ENCODE data around the gene MARCHF11. TPM values are rescaled to one million over a fixed set of nuclear protein-coding genes. Genes with fewer than 3 reads are reported as not detected.

Gene MARCHF11
- polyA plus RNA-seq, 1 experiment = not detected

- POLR2A ChIA-PET = no interaction called here
- H3K27me3 ChIP-seq (ENCODE audit: control insufficient read depth, insufficient read depth, low read length) = no peaks in the 10 kb centered on the region
- H3K4me3 ChIP-seq (ENCODE audit: low read depth, low read length) = no peak overlapping the region
- CTCF ChIA-PET = no interaction called here
- no peaks in the 10 kb centered on the region for H3K36me3 ChIP-seq (ENCODE audit: control insufficient read depth, insufficient read depth, low read length)
- TF ChIP-seq, protein P1, sequence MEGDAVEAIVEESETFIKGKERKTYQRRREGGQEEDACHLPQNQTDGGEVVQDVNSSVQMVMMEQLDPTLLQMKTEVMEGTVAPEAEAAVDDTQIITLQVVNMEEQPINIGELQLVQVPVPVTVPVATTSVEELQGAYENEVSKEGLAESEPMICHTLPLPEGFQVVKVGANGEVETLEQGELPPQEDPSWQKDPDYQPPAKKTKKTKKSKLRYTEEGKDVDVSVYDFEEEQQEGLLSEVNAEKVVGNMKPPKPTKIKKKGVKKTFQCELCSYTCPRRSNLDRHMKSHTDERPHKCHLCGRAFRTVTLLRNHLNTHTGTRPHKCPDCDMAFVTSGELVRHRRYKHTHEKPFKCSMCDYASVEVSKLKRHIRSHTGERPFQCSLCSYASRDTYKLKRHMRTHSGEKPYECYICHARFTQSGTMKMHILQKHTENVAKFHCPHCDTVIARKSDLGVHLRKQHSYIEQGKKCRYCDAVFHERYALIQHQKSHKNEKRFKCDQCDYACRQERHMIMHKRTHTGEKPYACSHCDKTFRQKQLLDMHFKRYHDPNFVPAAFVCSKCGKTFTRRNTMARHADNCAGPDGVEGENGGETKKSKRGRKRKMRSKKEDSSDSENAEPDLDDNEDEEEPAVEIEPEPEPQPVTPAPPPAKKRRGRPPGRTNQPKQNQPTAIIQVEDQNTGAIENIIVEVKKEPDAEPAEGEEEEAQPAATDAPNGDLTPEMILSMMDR (IDR thresholded peaks at IDR 0.05; ENCODE audit: insufficient read depth, low read depth, low read length) = no peak
- no peak for DNase-seq (ENCODE audit: low read depth)
Measured at GRCh38 chr5:16134204-16134603, 45.4 kb downstream of the MARCHF11 start.

DNA sequence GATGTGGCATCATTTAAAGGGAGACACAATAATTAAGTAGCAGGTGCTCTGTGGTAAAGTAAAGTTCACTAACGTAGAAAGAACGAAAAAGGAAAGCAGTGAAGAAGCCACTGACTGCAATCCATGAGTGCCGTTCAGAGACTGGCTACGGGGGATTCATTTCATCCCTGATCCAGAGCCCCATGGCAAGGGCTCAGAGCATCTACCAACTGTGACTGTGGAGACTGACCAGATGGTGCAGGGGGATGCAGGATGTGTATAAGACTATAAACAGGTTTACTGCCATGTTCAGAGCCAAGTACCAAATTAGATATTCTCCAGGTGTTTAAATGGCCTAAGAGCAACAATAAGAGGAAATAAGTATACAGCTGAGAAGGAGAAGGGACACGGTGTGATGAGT, 47.7 kb downstream of the MARCHF11 start:
- no peak overlapping the region for H3K4me3 ChIP-seq (ENCODE audit: low read depth, low read length)
- ChIA-PET POLR2A (no interaction called here), CTCF (no interaction called here)
- no peaks in the 10 kb centered on the region for H3K27me3 ChIP-seq (ENCODE audit: control insufficient read depth, insufficient read depth, low read length)
- H3K36me3 ChIP-seq (ENCODE audit: control insufficient read depth, insufficient read depth, low read length) = no peaks in the 10 kb centered on the region
- TF ChIP-seq, protein P1 (IDR thresholded peaks at IDR 0.05; ENCODE audit: insufficient read depth, low read depth, low read length) = no peak
- no peak for DNase-seq (ENCODE audit: low read depth)

DNA sequence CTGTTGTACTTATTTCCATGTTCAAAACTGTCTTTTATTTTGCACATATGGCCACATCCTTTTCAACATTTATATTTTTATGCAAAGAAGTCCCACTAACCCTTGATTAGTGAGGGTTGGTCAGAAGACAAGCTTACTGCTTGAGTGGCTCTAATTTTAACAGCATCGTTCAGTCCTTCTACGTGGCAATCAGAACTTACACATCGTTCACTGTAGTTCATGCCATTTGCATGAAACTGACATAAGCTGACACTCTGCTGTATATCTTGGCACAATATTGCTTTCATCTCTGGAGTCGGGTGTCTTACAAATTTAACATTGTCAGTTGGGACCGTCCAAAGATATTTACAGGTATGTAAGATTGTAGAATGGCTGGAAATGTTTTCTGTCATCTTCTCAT, 50.6 kb downstream of the MARCHF11 start:
- no peak overlapping the region for H3K4me3 ChIP-seq (ENCODE audit: low read depth, low read length)
- TF ChIP-seq, protein P1 (IDR thresholded peaks at IDR 0.05; ENCODE audit: insufficient read depth, low read depth, low read length) = no peak
- ChIA-PET CTCF (interaction anchor here (0.6 to 0.7 kb wide), 2 partner anchors 38 to 894 kb away, joined by 3 read pairs; no protein-coding TSS in a partner anchor), POLR2A (no interaction called here)
- H3K27me3 ChIP-seq (ENCODE audit: control insufficient read depth, insufficient read depth, low read length) = no peaks in the 10 kb centered on the region
- no peak for DNase-seq (ENCODE audit: low read depth)
- H3K36me3 ChIP-seq (ENCODE audit: control insufficient read depth, insufficient read depth, low read length) = no peaks in the 10 kb centered on the region

DNA sequence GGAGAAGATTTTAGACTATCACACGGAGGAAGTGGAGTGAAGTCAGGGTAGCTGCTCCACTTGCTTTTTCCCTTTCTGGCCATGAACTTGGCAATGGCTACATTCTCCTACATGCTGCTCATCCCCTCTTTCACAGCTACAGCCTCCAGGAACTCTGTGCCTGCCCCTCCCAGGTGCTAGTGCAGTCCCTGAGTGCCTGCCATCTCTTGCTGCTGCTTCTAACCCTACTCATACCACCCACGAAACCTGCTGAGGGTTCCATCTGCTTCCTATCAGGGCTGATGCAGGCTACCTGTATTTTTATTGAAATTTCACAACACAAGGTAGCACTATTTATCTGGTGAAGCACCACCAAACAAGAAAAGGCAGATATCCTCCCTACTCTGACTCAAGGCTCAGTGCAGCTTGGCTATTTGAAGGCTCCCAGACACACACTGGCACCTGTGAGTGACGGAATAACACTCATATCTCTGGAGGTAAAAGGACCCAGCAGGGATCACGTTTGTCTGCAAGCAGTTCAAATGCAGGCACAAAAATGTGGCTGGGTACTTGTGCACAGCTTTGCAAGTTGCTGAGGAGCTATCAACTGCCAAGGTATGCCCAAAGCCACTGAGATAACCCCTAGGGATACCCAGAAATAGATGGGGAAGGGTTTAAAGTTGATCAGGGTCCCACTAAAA, 51.6 kb downstream of the MARCHF11 start:
- no peaks in the 10 kb centered on the region for H3K36me3 ChIP-seq (ENCODE audit: control insufficient read depth, insufficient read depth, low read length)
- H3K27me3 ChIP-seq (ENCODE audit: control insufficient read depth, insufficient read depth, low read length) = no peaks in the 10 kb centered on the region
- DNase-seq (ENCODE audit: low read depth) = no peak
- CTCF ChIA-PET = no interaction called here
- TF ChIP-seq, protein P1 (IDR thresholded peaks at IDR 0.05; ENCODE audit: insufficient read depth, low read depth, low read length) = no peak
- POLR2A ChIA-PET = no interaction called here
- H3K4me3 ChIP-seq (ENCODE audit: low read depth, low read length) = no peak overlapping the region

DNA sequence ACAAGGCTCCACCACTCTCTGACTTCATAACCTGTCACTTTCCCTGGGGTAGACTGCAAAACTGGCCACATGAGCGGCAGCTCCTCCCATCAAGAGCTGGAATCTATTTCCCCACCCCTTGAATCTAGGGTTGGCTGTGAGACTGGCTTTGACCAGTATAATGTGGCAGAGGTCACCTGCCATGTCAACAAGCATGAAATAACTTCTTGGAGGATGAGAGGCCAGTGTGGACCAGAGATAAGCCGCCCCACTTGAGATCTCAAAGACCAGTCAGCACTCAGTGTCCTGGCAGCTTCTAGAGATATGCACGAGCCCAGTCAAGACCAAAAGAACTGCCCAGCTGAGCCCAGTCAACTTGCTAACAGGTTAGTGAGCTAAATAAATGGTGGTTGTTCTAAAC, 59.0 kb downstream of the MARCHF11 start:
- DNase-seq (ENCODE audit: low read depth) = no peak
- ChIA-PET POLR2A (no interaction called here), CTCF (interaction anchor here (0.7 kb wide), 1 partner anchor 761 kb away, joined by 3 read pairs; no protein-coding TSS in a partner anchor)
- no peaks in the 10 kb centered on the region for H3K27me3 ChIP-seq (ENCODE audit: control insufficient read depth, insufficient read depth, low read length)
- TF ChIP-seq, protein P1 (IDR thresholded peaks at IDR 0.05; ENCODE audit: insufficient read depth, low read depth, low read length) = no peak
- H3K4me3 ChIP-seq (ENCODE audit: low read depth, low read length) = no peak overlapping the region
- no peaks in the 10 kb centered on the region for H3K36me3 ChIP-seq (ENCODE audit: control insufficient read depth, insufficient read depth, low read length)

Measured in BJ (cell line).